Natural killer cell treated with Interleukin-12 subunit alpha and Interleukin-12 subunit beta and Interleukin-15 and Interleukin-18, amount 100 ng/mL, for 72 hours (primary cell): ENCODE data around the gene PHACTR3. TPM values are rescaled to one million over a fixed set of nuclear protein-coding genes. Genes with fewer than 3 reads are reported as not detected.

Experiments used
- ATAC-seq, 2 donors: fragments of 150-1000 bp; cut with Tn5 transposase in 1 of 2; sonication (Bioruptor Pico), chemical (Tn5 transposase) in 1 of 2; 2 replicates each; pipeline ENCODE4 v1.10.0; 2021
- DNase-seq: peaks from one replicate; pipeline ENCODE4 v3.0.0; 2022; ENCODE audit warnings: low spot score
- H3K27ac Mint-ChIP-seq, 2 donors: 1 replicate in 1 of 2; 2 replicates in 1 of 2; pipeline ENCODE4 v1.8.0; 2022; ENCODE audit warnings: mixed read lengths in 2 of 2, mild to moderate bottlenecking in 1 of 2, moderate library complexity in 1 of 2
- H3K27me3 Mint-ChIP-seq, 2 donors: 1 replicate in 1 of 2; 2 replicates in 1 of 2; pipeline ENCODE4 v1.8.0; 2022; ENCODE audit warnings: mixed read lengths in 2 of 2
- H3K36me3 Mint-ChIP-seq: one replicate; pipeline ENCODE4 v1.8.0; 2022; ENCODE audit warnings: mixed read lengths
- H3K4me1 Mint-ChIP-seq, 2 donors: 1 replicate in 1 of 2; 2 replicates in 1 of 2; pipeline ENCODE4 v1.8.0; 2022; ENCODE audit warnings: low read depth in 2 of 2, mixed read lengths in 2 of 2, mild to moderate bottlenecking in 1 of 2
- H3K4me3 Mint-ChIP-seq: one replicate; pipeline ENCODE4 v1.8.0; 2022; ENCODE audit warnings: mixed read lengths
- H3K9me3 Mint-ChIP-seq: 2 replicates; pipeline ENCODE4 v1.8.0; 2022; ENCODE audit warnings: mixed read lengths
- total RNA-seq, 2 donors: library from RNA; stranded (reverse); gene quantifications; one replicate each; pipeline ENCODE4 v1.2.3, GENCODE V29; 2022

Gene PHACTR3
- total RNA-seq, 2 donors from 2014 or later: not detected

- H3K27ac Mint-ChIP-seq: no peak overlapping the region
- H3K4me3 Mint-ChIP-seq: no peak overlapping the region
- H3K36me3 Mint-ChIP-seq: peaks cover 6% of the 10 kb centered on the region
- H3K27me3 Mint-ChIP-seq: peaks cover 14 to 43% of the 10 kb centered on the region in 2 donors
- no peak for ATAC-seq
- peaks cover 3 to 8% of the 10 kb centered on the region in 2 donors for H3K4me1 Mint-ChIP-seq
- no peak for DNase-seq
- no peaks in the 10 kb centered on the region for H3K9me3 Mint-ChIP-seq
These were observed 113.7 kb downstream of the PHACTR3 start for GRCh38 chr20:59718071-59718470.

DNA sequence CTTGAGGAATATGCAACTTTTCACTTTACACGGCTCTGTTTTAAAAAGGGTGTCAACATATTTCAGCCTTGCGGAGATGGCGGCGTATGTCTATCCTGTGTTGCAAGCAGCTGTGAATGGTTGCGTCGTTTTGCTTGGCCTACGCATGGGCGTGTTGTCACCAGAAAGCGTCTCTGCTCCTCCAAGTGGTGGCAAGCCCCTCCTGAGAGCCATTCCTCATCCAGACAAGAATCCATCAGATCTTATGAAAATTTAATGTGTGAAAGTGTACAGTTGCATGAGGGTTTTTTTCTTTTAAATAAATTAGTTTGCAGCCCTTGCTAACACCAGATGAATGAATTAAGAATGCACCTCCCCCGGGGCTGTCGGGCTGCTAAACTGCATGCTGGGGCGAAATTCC lies 114.4 kb downstream of the PHACTR3 start:
- DNase-seq: no peak
- Mint-ChIP-seq H3K36me3 (peaks cover 2% of the 10 kb centered on the region), H3K9me3 (no peaks in the 10 kb centered on the region), H3K4me3 (no peak overlapping the region), H3K27ac (no peak overlapping the region), H3K27me3 (peaks cover 14 to 42% of the 10 kb centered on the region in 2 donors), H3K4me1 (peaks cover 7 to 14% of the 10 kb centered on the region in 2 donors)
- ATAC-seq: no peak

- peak in 1 of 2 donors; percentile 6 for ATAC-seq
- no peak overlapping the region for H3K4me3 Mint-ChIP-seq
- no peaks in the 10 kb centered on the region for H3K36me3 Mint-ChIP-seq
- DNase-seq: no peak
- peaks cover 7 to 15% of the 10 kb centered on the region in 2 donors for H3K4me1 Mint-ChIP-seq
- no peaks in the 10 kb centered on the region for H3K9me3 Mint-ChIP-seq
- no peak overlapping the region for H3K27ac Mint-ChIP-seq
- peaks cover 16 to 40% of the 10 kb centered on the region in 2 donors for H3K27me3 Mint-ChIP-seq
These were observed 115.7 kb downstream of the PHACTR3 start for GRCh38 chr20:59720013-59720412.

DNA sequence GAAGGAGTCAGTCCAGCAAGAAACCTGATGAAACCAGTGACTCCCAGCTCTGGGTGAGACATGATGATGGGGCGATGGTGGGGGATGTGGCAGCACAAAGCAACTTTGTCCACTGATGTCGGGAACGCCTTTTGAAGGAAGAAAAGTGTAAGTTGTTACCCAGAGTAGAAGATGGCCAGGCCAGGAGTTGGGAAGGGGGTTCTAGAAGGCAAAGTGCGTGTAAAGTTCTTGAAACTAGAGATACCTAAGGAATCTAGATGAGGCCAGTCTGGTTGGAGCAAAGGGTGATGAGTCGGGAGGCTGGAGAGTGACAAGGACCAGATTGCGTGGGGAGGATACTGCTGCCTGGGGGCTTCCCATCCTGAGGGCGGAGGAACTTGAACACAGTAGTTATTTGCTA lies 117.0 kb downstream of the PHACTR3 start:
- H3K36me3 Mint-ChIP-seq: no peaks in the 10 kb centered on the region
- DNase-seq: no peak
- no peak for ATAC-seq
- peaks cover 11 to 31% of the 10 kb centered on the region in 2 donors for H3K27me3 Mint-ChIP-seq
- H3K4me1 Mint-ChIP-seq: peaks cover 7 to 15% of the 10 kb centered on the region in 2 donors
- H3K4me3 Mint-ChIP-seq: no peak overlapping the region
- no peak overlapping the region for H3K27ac Mint-ChIP-seq
- no peaks in the 10 kb centered on the region for H3K9me3 Mint-ChIP-seq

- Mint-ChIP-seq H3K9me3 (no peaks in the 10 kb centered on the region), H3K27me3 (peaks cover 13 to 25% of the 10 kb centered on the region in 2 donors), H3K36me3 (no peaks in the 10 kb centered on the region), H3K27ac (no peak overlapping the region), H3K4me3 (no peak overlapping the region), H3K4me1 (peaks cover 7 to 15% of the 10 kb centered on the region in 2 donors)
- no peak for ATAC-seq
- DNase-seq: no peak
These were observed 118.8 kb downstream of the PHACTR3 start for GRCh38 chr20:59723108-59723500.

GRCh38 chr20:59723607-59724456 lies 119.5 kb downstream of the PHACTR3 start:
- H3K4me3 Mint-ChIP-seq: no peak overlapping the region
- ATAC-seq: no peak

GRCh38 chr20:59724457-59725366 lies 120.4 kb downstream of the PHACTR3 start:
- ATAC-seq (peak; percentile 3 to 48), DNase-seq (no peak)
- H3K36me3 Mint-ChIP-seq: no peaks in the 10 kb centered on the region
- no peaks in the 10 kb centered on the region for H3K9me3 Mint-ChIP-seq
- no peak overlapping the region for H3K4me3 Mint-ChIP-seq
- peaks cover 7 to 15% of the 10 kb centered on the region in 2 donors for H3K4me1 Mint-ChIP-seq
- peaks cover 13 to 32% of the 10 kb centered on the region in 2 donors for H3K27me3 Mint-ChIP-seq
- no peak overlapping the region for H3K27ac Mint-ChIP-seq

More at GRCh38 chr20:59723607-59724456, 119.5 kb downstream of the PHACTR3 start:
- no peak for DNase-seq
- Mint-ChIP-seq H3K27me3 (peaks cover 13 to 32% of the 10 kb centered on the region in 2 donors), H3K36me3 (no peaks in the 10 kb centered on the region), H3K9me3 (no peaks in the 10 kb centered on the region), H3K4me1 (peaks cover 7 to 15% of the 10 kb centered on the region in 2 donors), H3K27ac (no peak overlapping the region)

DNA sequence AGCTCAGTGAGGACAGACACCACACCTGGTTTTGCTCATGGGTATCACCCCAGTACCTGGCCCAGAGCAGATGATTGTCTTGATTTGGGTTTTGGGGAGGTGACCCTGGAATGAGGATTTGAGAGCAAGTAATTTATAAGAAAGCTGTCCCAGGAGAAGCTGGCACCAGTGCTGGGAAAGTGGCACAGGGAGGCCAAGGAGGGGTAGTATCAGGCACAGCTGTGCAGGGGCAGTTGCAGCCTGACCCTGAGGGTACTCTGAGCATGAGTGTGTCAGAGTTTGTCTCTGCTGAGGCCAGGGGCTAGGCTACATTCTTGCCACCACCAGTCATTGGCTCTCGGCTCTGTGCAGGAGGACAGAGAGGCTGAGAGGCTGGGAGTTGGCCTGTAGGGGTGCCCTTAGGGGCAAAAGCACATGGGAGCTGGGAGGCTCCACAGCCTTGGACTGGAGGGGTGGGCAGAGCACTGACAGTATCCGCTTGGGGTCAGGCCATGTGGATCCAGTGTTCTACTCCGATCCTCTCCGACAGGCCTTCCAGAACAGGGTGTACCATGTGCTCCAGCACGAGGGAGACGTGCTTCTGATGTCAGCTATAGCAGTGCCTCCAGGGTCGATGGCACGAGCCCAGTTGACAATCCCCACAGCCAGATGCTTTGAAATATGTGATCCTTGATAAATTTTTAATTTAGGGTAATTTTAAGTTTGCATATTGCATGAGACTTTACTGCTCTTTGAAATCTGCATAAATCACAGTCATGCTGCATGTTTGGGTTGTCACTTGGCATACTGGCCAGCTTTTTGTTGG lies 121.3 kb downstream of the PHACTR3 start:
- ATAC-seq (peak in 1 of 2 donors; percentile 36), DNase-seq (no peak)
- Mint-ChIP-seq H3K4me1 (peaks cover 7 to 15% of the 10 kb centered on the region in 2 donors), H3K27me3 (peaks cover 11 to 27% of the 10 kb centered on the region in 2 donors), H3K27ac (no peak overlapping the region), H3K4me3 (no peak overlapping the region), H3K36me3 (no peaks in the 10 kb centered on the region), H3K9me3 (no peaks in the 10 kb centered on the region)

DNA sequence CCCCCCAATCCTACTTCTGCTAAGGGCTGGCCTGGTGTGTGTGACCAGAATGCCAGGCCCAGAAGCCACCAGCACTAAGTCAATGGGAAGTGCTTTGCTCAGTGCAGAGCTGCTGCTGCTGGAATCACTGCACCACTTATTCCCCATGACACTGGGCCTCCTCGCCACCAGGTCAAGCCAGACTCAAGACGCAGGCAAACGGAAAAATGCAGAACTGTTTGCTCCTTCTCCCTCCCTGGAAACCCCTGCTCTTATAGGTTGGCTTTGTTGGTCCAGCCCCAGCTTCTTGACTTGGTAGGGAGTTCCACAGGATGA lies 121.9 kb downstream of the PHACTR3 start:
- H3K36me3 Mint-ChIP-seq: no peaks in the 10 kb centered on the region
- no peak overlapping the region for H3K27ac Mint-ChIP-seq
- DNase-seq: no peak
- H3K4me3 Mint-ChIP-seq: no peak overlapping the region
- H3K4me1 Mint-ChIP-seq: peaks cover 7 to 15% of the 10 kb centered on the region in 2 donors
- peaks cover 11 to 21% of the 10 kb centered on the region in 2 donors for H3K27me3 Mint-ChIP-seq
- no peaks in the 10 kb centered on the region for H3K9me3 Mint-ChIP-seq
- ATAC-seq: no peak

- Mint-ChIP-seq H3K9me3 (no peaks in the 10 kb centered on the region), H3K4me1 (no peaks in the 10 kb centered on the region), H3K27me3 (peaks cover 5 to 6% of the 10 kb centered on the region in 2 donors), H3K4me3 (no peak overlapping the region), H3K36me3 (no peaks in the 10 kb centered on the region), H3K27ac (no peak overlapping the region)
- peak in 1 of 2 donors; percentile 26 for ATAC-seq
- DNase-seq: no peak
These were observed 124.5 kb downstream of the PHACTR3 start for GRCh38 chr20:59728722-59729430.

- Mint-ChIP-seq H3K27ac (no peak overlapping the region), H3K4me1 (no peaks in the 10 kb centered on the region), H3K4me3 (no peak overlapping the region), H3K9me3 (no peaks in the 10 kb centered on the region), H3K36me3 (no peaks in the 10 kb centered on the region), H3K27me3 (peaks cover 5 to 6% of the 10 kb centered on the region in 2 donors)
- ATAC-seq (no peak), DNase-seq (no peak)
These were observed 125.2 kb downstream of the PHACTR3 start for GRCh38 chr20:59729506-59729905.

- ATAC-seq: no peak
- Mint-ChIP-seq H3K36me3 (no peaks in the 10 kb centered on the region), H3K4me3 (no peak overlapping the region), H3K9me3 (no peaks in the 10 kb centered on the region), H3K4me1 (no peaks in the 10 kb centered on the region), H3K27me3 (peaks cover 2 to 6% of the 10 kb centered on the region in 2 donors), H3K27ac (no peak overlapping the region)
- DNase-seq: no peak
These were observed 126.4 kb downstream of the PHACTR3 start for GRCh38 chr20:59730722-59731121.

GRCh38 chr20:59731376-59731775 lies 127.0 kb downstream of the PHACTR3 start:
- Mint-ChIP-seq H3K9me3 (no peaks in the 10 kb centered on the region), H3K27ac (no peak overlapping the region), H3K4me3 (no peak overlapping the region), H3K36me3 (no peaks in the 10 kb centered on the region), H3K4me1 (no peaks in the 10 kb centered on the region), H3K27me3 (peaks cover 2 to 6% of the 10 kb centered on the region in 2 donors)
- ATAC-seq (no peak), DNase-seq (no peak)
